ENCODE measurements around the gene PLEKHM2. TPM values are rescaled to one million over a fixed set of nuclear protein-coding genes. Genes with fewer than 3 reads are reported as not detected.

PLEKHM2 gene
- total RNA-seq, 2 experiments from 2014 or later, result 27.5 to 45.7 TPM

DNA sequence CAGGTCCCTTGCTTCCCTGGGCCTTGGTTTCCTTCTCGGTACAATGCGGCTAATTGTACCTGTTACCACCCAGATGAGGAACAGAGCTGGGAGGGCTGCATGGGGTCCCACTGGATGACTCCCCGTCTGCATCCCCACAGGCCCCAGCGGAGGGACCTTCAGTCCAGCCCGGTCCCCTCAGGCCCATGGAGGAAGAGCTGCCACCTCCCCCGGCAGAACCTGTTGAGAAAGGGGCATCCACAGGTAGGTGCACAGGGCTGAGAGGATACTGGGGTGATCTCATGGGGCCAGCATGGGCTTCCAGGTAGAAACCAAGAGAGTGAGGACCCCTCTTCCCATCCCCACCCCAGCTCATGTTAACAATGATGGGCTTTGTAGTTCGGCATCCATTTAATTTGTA is 84.3 kb downstream of the PLEKHM2 start:
- intact Hi-C loops (cut with micrococcal nuclease; ENCODE audit: unreplicated experiment), result no loop called here
- Histone ChIP-seq H2AFZ (ENCODE audit: low read length) (no peak overlapping the region), H3K4me1 (ENCODE audit: insufficient read depth, low read length, poor library complexity, severe bottlenecking) (peaks cover 4% of the 10 kb centered on the region), H3K36me3 (ENCODE audit: insufficient read depth, low read length) (no peaks in the 10 kb centered on the region), H4K20me1 (ENCODE audit: insufficient read depth, low read length) (no peaks in the 10 kb centered on the region), H3K4me2 (ENCODE audit: low read length) (no peak overlapping the region), H3K9me2 (ENCODE audit: insufficient read depth, low read length) (no peaks in the 10 kb centered on the region), H3K4me3 (ENCODE audit: low read depth, low read length, poor library complexity, severe bottlenecking) (no peak overlapping the region), H3K9me3 (ENCODE audit: low read length) (no peaks in the 10 kb centered on the region), H3K27ac (ENCODE audit: low read depth, low read length, poor library complexity, severe bottlenecking) (no peak overlapping the region), H3K79me2 (ENCODE audit: insufficient read depth, low read depth, low read length) (no peaks in the 10 kb centered on the region)
- CTCF ChIA-PET (ENCODE audit: unreplicated experiment), result no interaction called here
- POLR2A ChIA-PET, result no interaction called here
- BruUV-seq (replicated peaks), result no TSS peak
- DNase-seq (ENCODE audit: low spot score), result no peak
- TF ChIP-seq CTCF (conservative IDR thresholded peaks at IDR 0.05; ENCODE audit: low read length), result no peak
- no peak for TF ChIP-seq EZH2phosphoT487 (IDR thresholded peaks at IDR 0.05; ENCODE audit: borderline replicate concordance, low read depth, low read length)

- no peak overlapping the region for H3K27ac ChIP-seq (ENCODE audit: low read depth, low read length, poor library complexity, severe bottlenecking)
- H3K4me3 ChIP-seq (ENCODE audit: low read depth, low read length, poor library complexity, severe bottlenecking), result no peak overlapping the region
- ChIA-PET POLR2A (no interaction called here), CTCF (ENCODE audit: unreplicated experiment) (interaction anchor here (0.6 kb wide), 1 partner anchor 37 kb away, joined by 3 read pairs; no protein-coding TSS in a partner anchor)
- no peaks in the 10 kb centered on the region for H3K9me2 ChIP-seq (ENCODE audit: insufficient read depth, low read length)
- TF ChIP-seq EZH2phosphoT487 (IDR thresholded peaks at IDR 0.05; ENCODE audit: borderline replicate concordance, low read depth, low read length), result no peak
- no peak overlapping the region for H2AFZ ChIP-seq (ENCODE audit: low read length)
- no peaks in the 10 kb centered on the region for H3K9me3 ChIP-seq (ENCODE audit: low read length)
- no TSS peak for BruUV-seq (replicated peaks)
- no peaks in the 10 kb centered on the region for H3K79me2 ChIP-seq (ENCODE audit: insufficient read depth, low read depth, low read length)
- DNase-seq (ENCODE audit: low spot score), result no peak
- H3K4me2 ChIP-seq (ENCODE audit: low read length), result no peak overlapping the region
- peaks cover 4% of the 10 kb centered on the region for H3K4me1 ChIP-seq (ENCODE audit: insufficient read depth, low read length, poor library complexity, severe bottlenecking)
- H3K36me3 ChIP-seq (ENCODE audit: insufficient read depth, low read length), result no peaks in the 10 kb centered on the region
- H4K20me1 ChIP-seq (ENCODE audit: insufficient read depth, low read length), result no peaks in the 10 kb centered on the region
- intact Hi-C loops (cut with micrococcal nuclease; ENCODE audit: unreplicated experiment), result no loop called here
Measured at GRCh38 chr1:15770313-15770962, 86.3 kb downstream of the PLEKHM2 start.

DNA sequence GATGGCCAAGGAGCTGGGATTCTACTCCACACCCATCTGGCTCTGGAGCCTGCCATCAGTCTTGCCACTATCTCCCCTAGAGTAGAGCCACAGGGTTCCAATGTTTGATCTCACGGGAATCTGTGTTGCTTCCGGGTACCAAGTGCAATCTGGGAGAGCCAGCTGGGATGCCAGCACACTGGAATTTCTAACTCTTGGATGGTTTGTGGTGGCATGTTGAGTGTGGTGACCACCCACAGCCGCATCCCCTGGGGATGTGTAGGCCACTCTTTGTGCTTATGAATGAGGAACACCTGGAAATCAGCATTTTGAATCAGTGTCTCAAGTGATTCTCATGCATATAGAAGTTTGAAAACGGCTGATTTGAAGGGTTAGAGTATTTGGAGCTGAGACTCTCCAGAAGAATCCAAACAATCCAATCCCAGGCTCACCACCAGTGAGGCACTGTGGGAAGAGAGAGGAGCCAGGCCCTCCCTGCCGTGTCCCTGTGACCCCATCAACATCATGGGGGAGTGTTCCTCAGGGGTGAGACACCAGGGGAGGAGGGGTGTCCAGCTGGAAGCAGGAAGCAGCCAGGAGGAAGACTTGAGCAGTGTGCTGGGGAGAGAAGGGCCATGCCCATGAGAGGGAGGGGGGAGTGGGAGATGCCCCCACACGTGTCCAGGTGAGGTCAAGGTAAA is 87.9 kb downstream of the PLEKHM2 start:
- BruUV-seq (replicated peaks), result no TSS peak
- H3K4me1 ChIP-seq (ENCODE audit: insufficient read depth, low read length, poor library complexity, severe bottlenecking), result no peaks in the 10 kb centered on the region
- DNase-seq (ENCODE audit: low spot score), result no peak
- POLR2A ChIA-PET, result interaction anchor here (0.5 to 0.7 kb wide), 5 partner anchors 18 to 192 kb away, joined by 3 to 5 read pairs (median 4); no protein-coding TSS in a partner anchor
- H3K79me2 ChIP-seq (ENCODE audit: insufficient read depth, low read depth, low read length), result no peaks in the 10 kb centered on the region
- TF ChIP-seq EZH2phosphoT487 (IDR thresholded peaks at IDR 0.05; ENCODE audit: borderline replicate concordance, low read depth, low read length) (no peak), CTCF (conservative IDR thresholded peaks at IDR 0.05; ENCODE audit: low read length) (no peak)
- H4K20me1 ChIP-seq (ENCODE audit: insufficient read depth, low read length), result no peaks in the 10 kb centered on the region
- no peak overlapping the region for H3K4me3 ChIP-seq (ENCODE audit: low read depth, low read length, poor library complexity, severe bottlenecking)
- H2AFZ ChIP-seq (ENCODE audit: low read length), result no peak overlapping the region
- CTCF ChIA-PET (ENCODE audit: unreplicated experiment), result no interaction called here
- H3K27ac ChIP-seq (ENCODE audit: low read depth, low read length, poor library complexity, severe bottlenecking), result no peak overlapping the region
- no peaks in the 10 kb centered on the region for H3K36me3 ChIP-seq (ENCODE audit: insufficient read depth, low read length)
- H3K4me2 ChIP-seq (ENCODE audit: low read length), result no peak overlapping the region
- intact Hi-C loops (cut with micrococcal nuclease; ENCODE audit: unreplicated experiment), result no loop called here
- no peaks in the 10 kb centered on the region for H3K9me2 ChIP-seq (ENCODE audit: insufficient read depth, low read length)
- no peaks in the 10 kb centered on the region for H3K9me3 ChIP-seq (ENCODE audit: low read length)

Data from OCI-LY7 (cell line).